ENCODE measurements around the gene C15orf39. TPM values are rescaled to one million over a fixed set of nuclear protein-coding genes. Genes with fewer than 3 reads are reported as not detected.

Gene C15orf39
- total and polyA plus RNA-seq, 2 experiments from 2014 or later = 13.4 to 54.1 TPM

DNA sequence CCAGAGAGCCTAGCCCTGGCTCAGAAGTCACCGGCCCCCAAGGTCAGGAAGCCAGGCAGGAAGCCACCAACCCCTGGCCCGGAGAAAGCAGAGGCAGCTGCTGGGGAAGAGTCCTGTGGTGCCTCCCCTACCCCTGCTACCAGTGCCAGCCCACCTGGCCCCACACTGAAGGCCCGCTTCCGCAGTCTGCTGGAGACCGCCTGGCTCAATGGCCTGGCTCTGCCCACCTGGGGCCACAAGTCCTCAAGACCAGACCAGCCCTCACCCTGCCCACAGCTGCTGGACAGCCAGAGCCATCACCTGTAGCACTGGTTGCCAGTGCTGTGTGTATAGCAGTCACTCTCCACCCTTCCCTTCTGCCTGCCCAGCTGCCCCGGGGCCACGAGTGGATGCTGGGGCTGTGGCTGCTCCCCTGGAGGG lies 9.1 kb downstream of the C15orf39 start (continued):
- TF ChIP-seq, protein P1, sequence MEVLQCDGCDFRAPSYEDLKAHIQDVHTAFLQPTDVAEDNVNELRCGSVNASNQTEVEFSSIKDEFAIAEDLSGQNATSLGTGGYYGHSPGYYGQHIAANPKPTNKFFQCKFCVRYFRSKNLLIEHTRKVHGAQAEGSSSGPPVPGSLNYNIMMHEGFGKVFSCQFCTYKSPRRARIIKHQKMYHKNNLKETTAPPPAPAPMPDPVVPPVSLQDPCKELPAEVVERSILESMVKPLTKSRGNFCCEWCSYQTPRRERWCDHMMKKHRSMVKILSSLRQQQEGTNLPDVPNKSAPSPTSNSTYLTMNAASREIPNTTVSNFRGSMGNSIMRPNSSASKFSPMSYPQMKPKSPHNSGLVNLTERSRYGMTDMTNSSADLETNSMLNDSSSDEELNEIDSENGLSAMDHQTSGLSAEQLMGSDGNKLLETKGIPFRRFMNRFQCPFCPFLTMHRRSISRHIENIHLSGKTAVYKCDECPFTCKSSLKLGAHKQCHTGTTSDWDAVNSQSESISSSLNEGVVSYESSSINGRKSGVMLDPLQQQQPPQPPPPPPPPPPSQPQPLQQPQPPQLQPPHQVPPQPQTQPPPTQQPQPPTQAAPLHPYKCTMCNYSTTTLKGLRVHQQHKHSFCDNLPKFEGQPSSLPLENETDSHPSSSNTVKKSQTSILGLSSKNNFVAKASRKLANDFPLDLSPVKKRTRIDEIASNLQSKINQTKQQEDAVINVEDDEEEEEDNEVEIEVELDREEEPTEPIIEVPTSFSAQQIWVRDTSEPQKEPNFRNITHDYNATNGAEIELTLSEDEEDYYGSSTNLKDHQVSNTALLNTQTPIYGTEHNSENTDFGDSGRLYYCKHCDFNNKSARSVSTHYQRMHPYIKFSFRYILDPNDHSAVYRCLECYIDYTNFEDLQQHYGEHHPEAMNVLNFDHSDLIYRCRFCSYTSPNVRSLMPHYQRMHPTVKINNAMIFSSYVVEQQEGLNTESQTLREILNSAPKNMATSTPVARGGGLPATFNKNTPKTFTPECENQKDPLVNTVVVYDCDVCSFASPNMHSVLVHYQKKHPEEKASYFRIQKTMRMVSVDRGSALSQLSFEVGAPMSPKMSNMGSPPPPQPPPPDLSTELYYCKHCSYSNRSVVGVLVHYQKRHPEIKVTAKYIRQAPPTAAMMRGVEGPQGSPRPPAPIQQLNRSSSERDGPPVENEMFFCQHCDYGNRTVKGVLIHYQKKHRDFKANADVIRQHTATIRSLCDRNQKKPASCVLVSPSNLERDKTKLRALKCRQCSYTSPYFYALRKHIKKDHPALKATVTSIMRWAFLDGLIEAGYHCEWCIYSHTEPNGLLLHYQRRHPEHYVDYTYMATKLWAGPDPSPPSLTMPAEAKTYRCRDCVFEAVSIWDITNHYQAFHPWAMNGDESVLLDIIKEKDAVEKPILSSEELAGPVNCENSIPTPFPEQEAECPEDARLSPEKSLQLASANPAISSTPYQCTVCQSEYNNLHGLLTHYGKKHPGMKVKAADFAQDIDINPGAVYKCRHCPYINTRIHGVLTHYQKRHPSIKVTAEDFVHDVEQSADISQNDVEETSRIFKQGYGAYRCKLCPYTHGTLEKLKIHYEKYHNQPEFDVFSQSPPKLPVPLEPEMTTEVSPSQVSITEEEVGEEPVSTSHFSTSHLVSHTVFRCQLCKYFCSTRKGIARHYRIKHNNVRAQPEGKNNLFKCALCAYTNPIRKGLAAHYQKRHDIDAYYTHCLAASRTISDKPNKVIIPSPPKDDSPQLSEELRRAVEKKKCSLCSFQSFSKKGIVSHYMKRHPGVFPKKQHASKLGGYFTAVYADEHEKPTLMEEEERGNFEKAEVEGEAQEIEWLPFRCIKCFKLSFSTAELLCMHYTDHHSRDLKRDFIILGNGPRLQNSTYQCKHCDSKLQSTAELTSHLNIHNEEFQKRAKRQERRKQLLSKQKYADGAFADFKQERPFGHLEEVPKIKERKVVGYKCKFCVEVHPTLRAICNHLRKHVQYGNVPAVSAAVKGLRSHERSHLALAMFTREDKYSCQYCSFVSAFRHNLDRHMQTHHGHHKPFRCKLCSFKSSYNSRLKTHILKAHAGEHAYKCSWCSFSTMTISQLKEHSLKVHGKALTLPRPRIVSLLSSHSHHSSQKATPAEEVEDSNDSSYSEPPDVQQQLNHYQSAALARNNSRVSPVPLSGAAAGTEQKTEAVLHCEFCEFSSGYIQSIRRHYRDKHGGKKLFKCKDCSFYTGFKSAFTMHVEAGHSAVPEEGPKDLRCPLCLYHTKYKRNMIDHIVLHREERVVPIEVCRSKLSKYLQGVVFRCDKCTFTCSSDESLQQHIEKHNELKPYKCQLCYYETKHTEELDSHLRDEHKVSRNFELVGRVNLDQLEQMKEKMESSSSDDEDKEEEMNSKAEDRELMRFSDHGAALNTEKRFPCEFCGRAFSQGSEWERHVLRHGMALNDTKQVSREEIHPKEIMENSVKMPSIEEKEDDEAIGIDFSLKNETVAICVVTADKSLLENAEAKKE (CRISPR knock-in tag; IDR thresholded peaks at IDR 0.05) = no peak

DNA sequence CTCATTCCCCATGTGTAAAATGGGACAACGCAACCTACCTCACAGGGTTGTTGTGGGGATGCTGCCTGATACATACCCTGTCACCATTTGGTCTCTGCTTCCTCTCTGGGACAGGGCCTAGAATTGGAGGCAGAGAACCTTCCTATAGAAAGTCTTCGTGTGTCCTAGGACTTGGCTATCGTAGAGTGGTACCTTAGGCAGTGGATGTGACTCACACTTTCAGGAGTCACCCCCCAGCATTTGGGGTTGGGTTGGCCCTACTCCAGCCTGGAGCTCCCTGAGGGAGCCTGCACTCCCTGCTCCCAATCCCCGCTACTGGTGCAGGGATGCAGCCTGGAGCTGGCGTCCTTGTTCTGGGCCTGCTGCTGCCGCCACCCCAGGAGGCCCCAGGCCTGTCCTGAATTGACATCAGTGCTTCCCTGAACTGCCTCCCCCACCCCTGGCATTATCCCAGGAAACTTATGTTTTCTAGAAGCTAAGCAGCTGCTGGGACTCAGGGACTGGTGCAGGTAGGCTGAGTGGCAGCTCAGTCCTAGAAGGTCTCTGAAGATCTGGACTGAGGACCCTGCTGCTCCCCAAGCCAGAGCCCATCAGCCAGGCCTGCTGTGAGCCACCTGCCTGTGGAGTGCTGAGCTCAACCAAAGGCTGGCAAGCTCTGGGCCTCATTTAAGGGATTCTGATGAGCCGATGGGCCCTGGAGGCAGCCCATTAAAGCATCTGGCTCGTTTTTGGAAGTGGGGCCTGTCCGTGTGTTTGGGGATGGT lies 9.9 kb downstream of the C15orf39 start:
- DNase-seq (ENCODE audit: low spot score) (no peak), ATAC-seq (no peak)
- H3K4me2 ChIP-seq = no peak overlapping the region
- no peaks in the 10 kb centered on the region; the same call in 1 of the 2 replicates for H3K4me1 ChIP-seq (ENCODE audit: insufficient read depth)
- Mint-ChIP-seq H3K9me3 (no peaks in the 10 kb centered on the region), H3K4me3 (no peak overlapping the region), H3K36me3 (ENCODE audit: low read depth) (peaks cover 42% of the 10 kb centered on the region), H3K27me3 (ENCODE audit: insufficient read depth, low read depth, poor library complexity) (peaks cover 15% of the 10 kb centered on the region), H3K27ac (no peak overlapping the region), H3K4me1 (peaks cover 24% of the 10 kb centered on the region)
- H3K79me2 ChIP-seq (replicated peaks; ENCODE audit: insufficient read depth) = peaks cover 29% of the 10 kb centered on the region
- peaks cover 14% of the 10 kb centered on the region; the same call in 1 of the 2 replicates for H3K36me3 ChIP-seq (ENCODE audit: insufficient read depth)
- H3K9me2 ChIP-seq (ENCODE audit: insufficient read depth) = no peaks in the 10 kb centered on the region
- H4K20me1 ChIP-seq (replicated peaks; ENCODE audit: insufficient read depth) = peaks cover 43% of the 10 kb centered on the region
- H3F3A ChIP-seq (replicated peaks; ENCODE audit: low read depth) = no peaks in the 10 kb centered on the region
- H3K27ac ChIP-seq (ENCODE audit: low read depth) = no peak overlapping the region
- H2AFZ ChIP-seq = no peak overlapping the region
- H3K4me3 ChIP-seq = no peak overlapping the region
- no peaks in the 10 kb centered on the region for H3K27me3 ChIP-seq (ENCODE audit: insufficient read depth)
- TF ChIP-seq JUNB (IDR thresholded peaks at IDR 0.05; ENCODE audit: unreplicated experiment) (no peak), EZH2 (IDR thresholded peaks at IDR 0.05; ENCODE audit: low read depth, unreplicated experiment) (no peak), STAT1 (IDR thresholded peaks at IDR 0.05; ENCODE audit: unreplicated experiment) (no peak), ZNF114 (CRISPR knock-in tag; IDR thresholded peaks at IDR 0.05) (no peak)
- TF ChIP-seq, protein P2, sequence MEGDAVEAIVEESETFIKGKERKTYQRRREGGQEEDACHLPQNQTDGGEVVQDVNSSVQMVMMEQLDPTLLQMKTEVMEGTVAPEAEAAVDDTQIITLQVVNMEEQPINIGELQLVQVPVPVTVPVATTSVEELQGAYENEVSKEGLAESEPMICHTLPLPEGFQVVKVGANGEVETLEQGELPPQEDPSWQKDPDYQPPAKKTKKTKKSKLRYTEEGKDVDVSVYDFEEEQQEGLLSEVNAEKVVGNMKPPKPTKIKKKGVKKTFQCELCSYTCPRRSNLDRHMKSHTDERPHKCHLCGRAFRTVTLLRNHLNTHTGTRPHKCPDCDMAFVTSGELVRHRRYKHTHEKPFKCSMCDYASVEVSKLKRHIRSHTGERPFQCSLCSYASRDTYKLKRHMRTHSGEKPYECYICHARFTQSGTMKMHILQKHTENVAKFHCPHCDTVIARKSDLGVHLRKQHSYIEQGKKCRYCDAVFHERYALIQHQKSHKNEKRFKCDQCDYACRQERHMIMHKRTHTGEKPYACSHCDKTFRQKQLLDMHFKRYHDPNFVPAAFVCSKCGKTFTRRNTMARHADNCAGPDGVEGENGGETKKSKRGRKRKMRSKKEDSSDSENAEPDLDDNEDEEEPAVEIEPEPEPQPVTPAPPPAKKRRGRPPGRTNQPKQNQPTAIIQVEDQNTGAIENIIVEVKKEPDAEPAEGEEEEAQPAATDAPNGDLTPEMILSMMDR (conservative IDR thresholded peaks at IDR 0.05; ENCODE audit: low read depth in 2 of 2) = no peak
- TF ChIP-seq, protein P1 (CRISPR knock-in tag; IDR thresholded peaks at IDR 0.05) = no peak

All from GM23338 (cell line).